Panc1 (cell line): Measurements from ENCODE around the gene ZNF135. TPM values are rescaled to one million over a fixed set of nuclear protein-coding genes. Genes with fewer than 3 reads are reported as not detected.

Experiments used
- ATAC-seq: fragments of 200-7000 bp; cut with Tn5 transposase; 2 replicates; pipeline ENCODE4 v1.9.1; 2020; ENCODE audit warnings: mild to moderate bottlenecking, moderate library complexity
- BruUV-seq: library from RNA; stranded (reverse); fragments of 400-500 nt; replicated peaks from 2 replicates; lab custom pipeline; 2021; lab: Mats Ljungman, UMichigan
- CTCF ChIA-PET: fragments of 300-600 bp; sonication (Branson Sonifier 250); formaldehyde crosslinking; loops from one replicate; lab custom pipeline; 2022; ENCODE audit warnings: antibody characterized with exemption; lab: Charles Lee
- POLR2A ChIA-PET: fragments of 300-600 bp; sonication (Branson Sonifier 250); formaldehyde crosslinking; loops from one replicate; lab custom pipeline; 2022; ENCODE audit warnings: antibody characterized with exemption; lab: Charles Lee
- DNase-seq: peaks from one replicate; pipeline ENCODE4 v3.0.0-alpha.2; 2010; ENCODE audit warnings: low read depth, low spot score
- H3K27ac ChIP-seq: 2 replicates; pipeline ENCODE4 v1.5.1; 2011; ENCODE audit warnings: mild to moderate bottlenecking, low read length, inconsistent platforms
- H3K27me3 ChIP-seq: fragments of 200-500 bp; sonication (Bioruptor generic); 2 replicates; pipeline ENCODE4 v1.6.0; 2014; ENCODE audit warnings: low read length, inconsistent platforms; ENCODE audit not compliant: control insufficient read depth, insufficient read depth
- H3K36me3 ChIP-seq: fragments of 200-500 bp; sonication (Bioruptor generic); 2 replicates; pipeline ENCODE4 v1.5.1; 2014; ENCODE audit warnings: inconsistent platforms, mild to moderate bottlenecking, low read length, moderate library complexity; ENCODE audit not compliant: control insufficient read depth, insufficient read depth
- H3K4me1 ChIP-seq: 2 replicates; pipeline ENCODE4 v1.5.1; 2011; ENCODE audit warnings: inconsistent platforms, mild to moderate bottlenecking, low read length, moderate library complexity; ENCODE audit not compliant: control insufficient read depth, insufficient read depth
- H3K4me3 ChIP-seq, 2 experiments: 2 replicates each; pipeline ENCODE4 v1.5.1; 2011 to 2012; ENCODE audit warnings: low read depth in 2 of 2, low read length in 2 of 2, mild to moderate bottlenecking in 2 of 2, inconsistent platforms in 1 of 2, moderate library complexity in 1 of 2
- H3K9me3 ChIP-seq: fragments of 200-500 bp; sonication (Bioruptor generic); 2 replicates; pipeline ENCODE4 v1.5.1; 2014; ENCODE audit warnings: low read depth, mild to moderate bottlenecking, inconsistent platforms, low read length, moderate library complexity; ENCODE audit not compliant: control insufficient read depth, insufficient read depth
- CTCF ChIP-seq: fragments of 450-650 bp; IDR thresholded peaks from 2 replicates; pipeline ENCODE4 v1.5.1; 2017; ENCODE audit warnings: mild to moderate bottlenecking
- POLR2AphosphoS5 ChIP-seq: IDR thresholded peaks from 2 replicates; pipeline ENCODE4 v1.6.1; 2012; ENCODE audit warnings: mild to moderate bottlenecking, low read depth, low read length, moderate library complexity
- REST ChIP-seq, 2 experiments: IDR thresholded peaks; 2 replicates each; pipeline ENCODE4 v1.6.1; 2011 to 2012; ENCODE audit warnings: low read depth in 2 of 2, control low read depth in 1 of 2, low read length in 1 of 2, mild to moderate bottlenecking in 1 of 2, moderate library complexity in 1 of 2; ENCODE audit not compliant: insufficient read depth in 1 of 2
- SIN3A ChIP-seq: IDR thresholded peaks from 2 replicates; pipeline ENCODE4 v1.6.1; 2012; ENCODE audit warnings: low read depth, mild to moderate bottlenecking, low read length, moderate library complexity, borderline replicate concordance; ENCODE audit not compliant: insufficient read depth
- TCF7L2 ChIP-seq: IDR thresholded peaks from 2 replicates; pipeline ENCODE4 v1.6.1; 2011; ENCODE audit warnings: mild to moderate bottlenecking, low read depth, low read length, inconsistent platforms
- in situ Hi-C: cut with HindIII; loops from 2 replicates; pipeline ENCODE4 v1.10.0; 2016; ENCODE audit warnings: low sequenced_read_pairs, low pct_unique_long_range_greater_than_20kb
- intact Hi-C: fragments of 100-400 bp; cut with micrococcal nuclease; formaldehyde crosslinking; loops from one replicate; pipeline ENCODE4 v1.10.0; 2022; ENCODE audit not compliant: unreplicated experiment
- total RNA-seq: library from RNA; stranded (reverse); gene quantifications from one replicate; pipeline ENCODE4 v1.2.1, GENCODE V29; 2021; ENCODE audit not compliant: unreplicated experiment

ZNF135 gene
- total RNA-seq, 1 experiment from 2014 or later: not detected

- H3K4me1 ChIP-seq: no peaks in the 10 kb centered on the region
- H3K4me3 ChIP-seq: no peak overlapping the region
- POLR2A ChIA-PET: no interaction called here
- DNase-seq (no peak), ATAC-seq (no peak)
- H3K9me3 ChIP-seq: no peaks in the 10 kb centered on the region
- CTCF ChIA-PET: no interaction called here
- no peak overlapping the region for H3K27ac ChIP-seq
- in situ Hi-C loops: no loop called here
- no peaks in the 10 kb centered on the region for H3K36me3 ChIP-seq
- no TSS peak for BruUV-seq
- TF ChIP-seq TCF7L2: no peak
- TF ChIP-seq REST (IDR thresholded peaks at IDR 0.05; ENCODE audit: insufficient read depth in 1 of 2, low read depth in 2 of 2, low read length in 1 of 2): no peak
- TF ChIP-seq SIN3A: no peak
- no peak for TF ChIP-seq CTCF
- no peak for TF ChIP-seq POLR2AphosphoS5
- intact Hi-C loops: no loop called here
- H3K27me3 ChIP-seq: no peaks in the 10 kb centered on the region
Observed at GRCh38 chr19:58054901-58055874, 3.9 kb upstream of the ZNF135 start.

GRCh38 chr19:58056261-58056660, 2.8 kb upstream of the ZNF135 start:
- no peaks in the 10 kb centered on the region for H3K4me1 ChIP-seq

More at GRCh38 chr19:58056261-58056660, 2.8 kb upstream of the ZNF135 start:
- Histone ChIP-seq H3K36me3 (no peaks in the 10 kb centered on the region), H3K27me3 (no peaks in the 10 kb centered on the region), H3K4me3 (no peak overlapping the region), H3K27ac (no peak overlapping the region), H3K9me3 (no peaks in the 10 kb centered on the region)
- in situ Hi-C loops: no loop called here
- TF ChIP-seq CTCF (no peak), POLR2AphosphoS5 (no peak), SIN3A (no peak), TCF7L2 (no peak), REST (IDR thresholded peaks at IDR 0.05; ENCODE audit: insufficient read depth in 1 of 2, low read depth in 2 of 2, low read length in 1 of 2) (no peak)
- ChIA-PET CTCF (no interaction called here), POLR2A (no interaction called here)
- BruUV-seq: no TSS peak
- intact Hi-C loops: no loop called here
- DNase-seq (no peak), ATAC-seq (no peak)
